GM19463 (cell line): ENCODE data around the gene AOAH.
"Not testable (repeated sequence)": the region's sequence is repeated elsewhere in the genome, so short reads cannot be mapped to it uniquely, and the experiment has no call there.

ENCODE experiments used
- ATAC-seq: cut with Tn5 transposase; IDR thresholded peaks from one replicate; pipeline ENCODE4 v1.9.1; 2021; ENCODE audit warnings: mild to moderate bottlenecking, moderate library complexity; ENCODE audit not compliant: unreplicated experiment

Gene AOAH

DNA sequence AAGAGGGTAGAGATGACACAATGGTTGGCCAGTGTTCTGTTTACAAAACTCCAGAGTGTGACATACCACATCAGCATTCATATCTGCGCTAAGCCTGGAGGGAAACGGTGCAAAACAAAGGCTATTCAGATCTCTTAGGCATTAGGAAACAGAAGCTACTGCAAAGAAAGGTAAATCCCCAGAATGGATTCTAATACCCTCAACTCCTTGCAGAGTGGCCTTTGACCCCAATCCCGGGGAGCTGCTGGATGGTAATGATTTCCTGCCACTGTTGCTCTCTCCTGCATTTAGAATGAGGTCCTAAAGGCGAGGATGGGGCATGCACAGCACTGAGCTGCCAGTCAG lies 65.2 kb downstream of the AOAH start:
- ATAC-seq, result no peak

GRCh38 chr7:36658335-36659171 lies 65.7 kb downstream of the AOAH start:
- no peak for ATAC-seq

- ATAC-seq, result no peak
Measured at GRCh38 chr7:36657036-36657660, 67.1 kb downstream of the AOAH start.

DNA sequence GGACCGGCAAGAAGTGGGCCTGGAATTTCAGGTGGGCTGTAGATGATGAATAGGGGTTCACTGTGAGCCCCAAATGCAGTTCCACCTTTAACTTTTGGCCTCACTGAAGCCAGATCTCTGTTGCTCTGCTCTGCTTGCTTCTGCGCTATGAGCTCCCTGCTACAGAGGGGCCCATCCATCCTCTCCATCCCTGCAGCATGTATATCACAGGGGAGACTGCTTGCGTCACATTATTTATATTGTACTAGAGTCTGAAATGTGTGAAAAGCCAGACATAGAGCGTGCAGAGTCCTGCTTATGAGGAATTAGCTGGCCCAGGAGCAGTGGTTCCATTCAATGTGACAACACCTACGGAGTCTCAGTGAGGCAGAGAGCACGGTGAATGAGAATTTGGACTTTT lies 69.9 kb downstream of the AOAH start:
- ATAC-seq, result no peak

- no peak for ATAC-seq
Measured at GRCh38 chr7:36653663-36654355, 70.5 kb downstream of the AOAH start.

- no peak for ATAC-seq
Measured at GRCh38 chr7:36653008-36653662, 71.2 kb downstream of the AOAH start.

DNA sequence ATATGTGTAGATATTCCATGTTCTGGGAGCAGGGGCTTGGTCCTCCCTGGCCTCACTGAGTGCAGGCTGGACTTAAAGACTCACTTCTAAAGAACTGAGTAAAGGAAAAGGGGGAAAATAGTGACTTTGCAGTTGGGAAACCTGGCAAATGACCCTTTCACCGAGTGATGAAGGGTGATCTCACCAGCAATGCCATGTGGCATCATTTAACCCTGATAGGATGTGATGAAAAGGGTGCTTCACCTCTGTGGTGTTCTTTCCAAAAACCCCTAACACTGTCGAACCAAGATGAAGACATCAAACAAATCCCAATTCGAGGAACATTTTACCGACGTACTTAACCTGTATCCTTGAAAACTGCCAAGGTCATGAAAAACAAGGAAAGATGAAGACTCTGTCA lies 71.9 kb downstream of the AOAH start:
- ATAC-seq, result no peak

- no peak for ATAC-seq
Measured at GRCh38 chr7:36651404-36651803, 72.9 kb downstream of the AOAH start.

DNA sequence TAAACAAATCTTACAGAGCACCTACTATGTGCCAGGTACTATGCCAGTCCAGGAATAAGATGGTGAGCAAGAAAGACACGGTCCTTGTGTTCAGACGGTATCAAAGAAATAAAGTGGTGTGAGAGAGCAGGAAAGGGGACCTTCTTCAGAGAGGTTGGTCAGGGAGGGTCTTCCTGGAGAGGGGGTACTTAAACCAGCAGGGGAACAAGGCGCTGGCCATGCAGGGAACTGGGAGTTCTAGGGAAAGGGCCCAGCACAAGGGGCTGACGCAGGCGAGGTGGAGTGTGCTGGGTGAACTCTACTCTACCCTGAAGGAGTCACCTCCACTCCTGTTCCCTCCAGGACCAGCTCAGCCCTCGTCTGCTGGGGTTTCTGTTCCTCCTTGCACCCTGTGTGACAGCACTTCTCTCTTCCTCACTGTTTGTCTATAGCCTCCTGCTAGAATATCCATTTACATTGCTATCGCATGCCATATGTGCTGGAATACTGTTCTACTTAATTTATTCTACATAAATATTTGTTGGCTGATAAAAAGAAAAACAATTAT lies 73.5 kb downstream of the AOAH start:
- ATAC-seq, result no peak

- ATAC-seq, result no peak
Measured at GRCh38 chr7:36650320-36650719, 74.0 kb downstream of the AOAH start.

GRCh38 chr7:36649319-36649718 lies 75.0 kb downstream of the AOAH start:
- not testable (repeated sequence) for ATAC-seq

DNA sequence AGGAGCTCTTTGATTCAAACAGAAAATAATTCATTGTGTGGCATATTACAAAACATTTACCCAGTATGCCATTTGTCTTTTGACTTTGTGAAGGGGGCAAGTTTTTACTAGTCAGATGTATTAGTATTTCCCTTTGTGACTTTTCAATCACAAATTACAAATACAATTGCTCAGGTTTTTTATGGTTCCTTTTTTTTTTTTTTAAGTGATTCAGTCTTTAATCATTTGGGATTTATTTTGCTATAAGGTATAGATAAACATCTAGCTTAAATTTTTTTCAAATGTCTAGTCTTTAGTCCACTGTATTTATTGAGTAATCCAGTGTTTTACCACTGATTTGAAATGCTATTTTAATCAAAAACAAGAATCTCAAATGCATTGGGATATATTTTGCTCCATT lies 75.9 kb downstream of the AOAH start:
- no peak for ATAC-seq

DNA sequence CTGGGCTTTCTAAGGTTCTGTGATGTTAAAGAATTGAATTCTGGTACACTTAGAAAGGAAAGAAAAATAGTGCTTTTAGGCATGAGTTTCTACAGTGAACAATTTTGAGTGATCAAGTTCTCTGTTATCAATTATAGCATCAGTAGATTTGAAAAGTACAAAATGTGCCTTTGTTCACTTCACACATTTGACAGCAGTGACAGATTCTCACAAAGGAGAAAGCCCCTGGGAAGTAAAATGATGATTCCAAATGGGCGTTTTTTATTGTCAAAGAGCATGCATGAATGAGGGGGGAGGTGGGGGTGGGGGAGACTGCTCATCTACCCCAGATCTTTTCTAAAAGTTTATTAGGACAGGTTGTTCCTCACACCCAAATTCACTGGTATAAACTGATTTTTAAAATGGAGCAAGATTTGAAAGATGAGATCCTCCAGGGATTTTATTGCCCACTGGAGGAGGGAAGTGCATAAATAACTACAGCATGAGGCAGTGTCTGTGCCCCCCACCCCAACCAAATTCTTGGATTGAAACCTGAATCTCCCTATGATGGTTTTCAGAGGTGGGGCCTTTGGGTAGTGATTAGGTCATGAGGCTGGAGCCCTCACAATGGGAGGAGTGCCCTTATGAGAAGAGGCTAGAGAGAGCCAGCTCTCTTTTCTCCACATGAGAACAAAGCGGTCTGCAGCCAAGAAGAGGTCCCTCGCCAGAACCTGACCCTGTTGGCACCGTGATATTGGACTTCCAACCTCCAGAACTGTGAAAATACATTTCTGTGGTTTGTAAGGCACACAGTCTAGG lies 79.5 kb downstream of the AOAH start:
- no peak for ATAC-seq

GRCh38 chr7:36642414-36642813 lies 81.9 kb downstream of the AOAH start:
- no peak for ATAC-seq

DNA sequence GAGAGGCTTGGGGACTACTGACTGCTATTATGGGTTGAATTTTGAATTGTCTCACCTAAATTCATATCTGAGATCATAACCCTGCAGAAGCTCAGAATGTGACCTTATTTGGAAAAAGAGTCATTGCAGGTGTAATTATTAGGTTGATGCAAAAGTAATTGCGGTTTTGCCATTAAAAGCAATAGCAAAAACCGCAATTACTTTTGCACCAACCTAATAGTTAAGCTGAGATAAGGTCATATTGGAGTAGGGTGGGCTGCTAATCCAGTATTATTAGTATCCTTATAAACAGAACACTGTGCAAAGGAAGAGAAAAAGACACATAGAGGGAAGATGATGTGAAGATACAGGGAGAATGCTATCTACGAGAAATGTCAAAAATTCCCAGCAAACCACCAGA lies 82.3 kb downstream of the AOAH start:
- ATAC-seq, result no peak

GRCh38 chr7:36640682-36641081 lies 83.6 kb downstream of the AOAH start:
- ATAC-seq, result no peak

DNA sequence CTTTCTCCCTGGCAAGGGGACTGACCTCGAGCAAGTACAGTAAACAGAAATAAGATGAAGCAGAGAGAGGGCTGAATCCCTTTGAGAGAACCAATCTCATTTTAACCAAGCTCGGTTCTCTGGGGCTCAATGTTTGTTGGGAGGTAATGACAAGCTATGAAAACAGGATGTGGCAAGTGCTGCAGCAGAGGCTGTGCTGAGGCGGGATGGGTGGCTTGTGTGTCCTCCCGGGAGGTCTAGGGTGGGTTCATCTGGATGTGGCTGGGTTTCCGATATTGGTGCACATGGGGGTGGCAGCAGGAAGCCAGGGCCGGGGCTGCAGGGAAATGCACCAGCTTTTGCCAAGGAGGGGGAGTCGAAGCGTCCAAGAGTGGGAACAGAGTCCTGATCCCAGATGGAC lies 84.5 kb downstream of the AOAH start:
- ATAC-seq, result no peak

- ATAC-seq, result no peak
Measured at GRCh38 chr7:36638586-36639263, 85.6 kb downstream of the AOAH start.

- no peak for ATAC-seq
Measured at GRCh38 chr7:36638140-36638539, 86.2 kb downstream of the AOAH start.

- ATAC-seq, result no peak
Measured at GRCh38 chr7:36637417-36637816, 86.9 kb downstream of the AOAH start.
